Neural progenitor cell (in vitro differentiated cells): ENCODE results near the gene LUZP2. TPM values are rescaled to one million over a fixed set of nuclear protein-coding genes. Genes with fewer than 3 reads are reported as not detected.

Experiments
- DNase-seq: peaks from one replicate; pipeline ENCODE4 v3.0.0-alpha.2; 2016; ENCODE audit warnings: low spot score
- H2AFZ ChIP-seq: fragments of 200-600 bp; sonication (generic); replicated peaks from 2 replicates; pipeline ENCODE4 v1.6.1; 2016; ENCODE audit warnings: antibody characterized with exemption
- H3F3A ChIP-seq: fragments of 200-600 bp; sonication (generic); 2 replicates; pipeline ENCODE4 v1.6.1; 2016; ENCODE audit warnings: antibody characterized with exemption, low read depth
- H3K27ac ChIP-seq: fragments of 200-600 bp; sonication (generic); 2 replicates; pipeline ENCODE4 v1.5.1; 2016; ENCODE audit warnings: mild to moderate bottlenecking
- H3K27me3 ChIP-seq: fragments of 200-600 bp; sonication (generic); 2 replicates; pipeline ENCODE4 v1.6.1; 2016; ENCODE audit warnings: mild to moderate bottlenecking, moderate library complexity
- H3K36me3 ChIP-seq: fragments of 200-600 bp; sonication (generic); 2 replicates; pipeline ENCODE4 v1.5.1; 2016
- H3K4me1 ChIP-seq: fragments of 200-600 bp; sonication (generic); 2 replicates; pipeline ENCODE4 v1.6.1; 2016; ENCODE audit warnings: mixed run types
- H3K4me2 ChIP-seq: fragments of 200-600 bp; sonication (generic); 2 replicates; pipeline ENCODE4 v1.6.1; 2016
- H3K4me3 ChIP-seq: fragments of 200-600 bp; sonication (generic); 2 replicates; pipeline ENCODE4 v1.5.1; 2016
- H3K79me2 ChIP-seq: fragments of 200-600 bp; sonication (generic); 2 replicates; pipeline ENCODE4 v1.6.1; 2016; ENCODE audit warnings: low read depth
- H3K9ac ChIP-seq: fragments of 200-600 bp; sonication (generic); 2 replicates; pipeline ENCODE4 v1.6.1; 2016
- H3K9me3 ChIP-seq: fragments of 200-600 bp; sonication (generic); 2 replicates; pipeline ENCODE4 v1.5.1; 2016; ENCODE audit warnings: low read depth
- H4K20me1 ChIP-seq: fragments of 200-600 bp; sonication (generic); 2 replicates; pipeline ENCODE4 v1.6.1; 2016; ENCODE audit warnings: low read depth
- H3K27ac Mint-ChIP-seq: 3 replicates; pipeline ENCODE4 v1.8.0; 2021; ENCODE audit warnings: mixed read lengths
- H3K27me3 Mint-ChIP-seq: 2 replicates; pipeline ENCODE4 v1.8.0; 2022; ENCODE audit warnings: low read depth, mild to moderate bottlenecking, inconsistent platforms, moderate library complexity, mixed read lengths; ENCODE audit not compliant: insufficient read depth
- H3K36me3 Mint-ChIP-seq: 3 replicates; pipeline ENCODE4 v1.8.0; 2021; ENCODE audit warnings: mixed read lengths
- H3K4me1 Mint-ChIP-seq: 3 replicates; pipeline ENCODE4 v1.8.0; 2021; ENCODE audit warnings: mixed read lengths
- H3K4me3 Mint-ChIP-seq: 3 replicates; pipeline ENCODE4 v1.8.0; 2021; ENCODE audit warnings: mild to moderate bottlenecking, moderate library complexity, mixed read lengths
- H3K9me3 Mint-ChIP-seq: 3 replicates; pipeline ENCODE4 v1.8.0; 2020; ENCODE audit warnings: mixed read lengths
- CTCF ChIP-seq: fragments of 200-600 bp; sonication (generic); IDR thresholded peaks from 2 replicates; pipeline ENCODE4 v1.5.1; 2017; ENCODE audit warnings: antibody characterized with exemption, mild to moderate bottlenecking
- EZH2 ChIP-seq: fragments of 200-600 bp; sonication (generic); IDR thresholded peaks from 2 replicates; pipeline ENCODE4 v1.6.1; 2017; ENCODE audit warnings: antibody characterized with exemption, mild to moderate bottlenecking, moderate library complexity
- EZH2phosphoT487 ChIP-seq: fragments of 200-600 bp; sonication (generic); IDR thresholded peaks from 2 replicates; pipeline ENCODE4 v1.6.1; 2017; ENCODE audit warnings: antibody characterized with exemption
- total RNA-seq: library from RNA; depleted of rRNA; stranded (reverse); fragments of >200 nt; gene quantifications from 2 replicates; pipeline ENCODE4 v1.2.3, GENCODE V29; 2015; ENCODE audit warnings: low replicate concordance

LUZP2 gene
- total RNA-seq, 1 donor from 2014 or later: 2.5 TPM

- H3F3A ChIP-seq: no peaks in the 10 kb centered on the region
- H3K27ac Mint-ChIP-seq: no peak overlapping the region
- no peaks in the 10 kb centered on the region for H3K4me1 ChIP-seq
- H3K36me3 Mint-ChIP-seq: no peaks in the 10 kb centered on the region
- H3K4me3 Mint-ChIP-seq: no peak overlapping the region
- no peak overlapping the region for H3K9ac ChIP-seq
- TF ChIP-seq EZH2 (no peak), CTCF (no peak), EZH2phosphoT487 (no peak)
- H3K9me3 ChIP-seq: no peaks in the 10 kb centered on the region
- H3K27me3 ChIP-seq: no peaks in the 10 kb centered on the region
- no peak overlapping the region for H3K4me3 ChIP-seq
- DNase-seq: no peak
- H3K4me1 Mint-ChIP-seq: no peaks in the 10 kb centered on the region
- no peak overlapping the region for H3K4me2 ChIP-seq
- H3K9me3 Mint-ChIP-seq: no peaks in the 10 kb centered on the region
- H4K20me1 ChIP-seq: no peaks in the 10 kb centered on the region
- no peaks in the 10 kb centered on the region for H3K36me3 ChIP-seq
- no peak overlapping the region for H3K27ac ChIP-seq
- no peak overlapping the region for H2AFZ ChIP-seq
- H3K27me3 Mint-ChIP-seq: no peaks in the 10 kb centered on the region
- no peaks in the 10 kb centered on the region for H3K79me2 ChIP-seq
Measured at GRCh38 chr11:25037431-25037830, 540.6 kb downstream of the LUZP2 start.

- no peak for TF ChIP-seq CTCF
- no peak for TF ChIP-seq EZH2
- TF ChIP-seq EZH2phosphoT487: no peak
- H3K27ac Mint-ChIP-seq: no peak overlapping the region
- H3K27me3 Mint-ChIP-seq: no peaks in the 10 kb centered on the region
- H3K9ac ChIP-seq: no peak overlapping the region
- H3K4me3 ChIP-seq: no peak overlapping the region
- no peaks in the 10 kb centered on the region for H4K20me1 ChIP-seq
- H3F3A ChIP-seq: no peaks in the 10 kb centered on the region
- H3K79me2 ChIP-seq: no peaks in the 10 kb centered on the region
- H3K36me3 ChIP-seq: no peaks in the 10 kb centered on the region
- H3K36me3 Mint-ChIP-seq: no peaks in the 10 kb centered on the region
- H3K27me3 ChIP-seq: no peaks in the 10 kb centered on the region
- no peaks in the 10 kb centered on the region for H3K4me1 ChIP-seq
- H3K27ac ChIP-seq: no peak overlapping the region
- H3K4me3 Mint-ChIP-seq: no peak overlapping the region
- no peak for DNase-seq
- no peaks in the 10 kb centered on the region for H3K9me3 Mint-ChIP-seq
- H3K4me1 Mint-ChIP-seq: no peaks in the 10 kb centered on the region
- no peaks in the 10 kb centered on the region for H3K9me3 ChIP-seq
- peak overlapping the region; percentile 32 for H2AFZ ChIP-seq
- H3K4me2 ChIP-seq: no peak overlapping the region
Measured at GRCh38 chr11:25038131-25038530, 541.3 kb downstream of the LUZP2 start.

GRCh38 chr11:25039165-25039564, 542.3 kb downstream of the LUZP2 start:
- no peaks in the 10 kb centered on the region for H3K9me3 ChIP-seq
- H3K27ac ChIP-seq: no peak overlapping the region
- H2AFZ ChIP-seq: no peak overlapping the region
- no peaks in the 10 kb centered on the region for H3K27me3 Mint-ChIP-seq
- H3F3A ChIP-seq: no peaks in the 10 kb centered on the region
- DNase-seq: no peak
- no peaks in the 10 kb centered on the region for H3K79me2 ChIP-seq
- H3K4me1 ChIP-seq: no peaks in the 10 kb centered on the region
- no peak overlapping the region for H3K4me3 Mint-ChIP-seq
- H4K20me1 ChIP-seq: no peaks in the 10 kb centered on the region
- H3K4me1 Mint-ChIP-seq: no peaks in the 10 kb centered on the region
- no peak for TF ChIP-seq CTCF
- no peak overlapping the region for H3K4me3 ChIP-seq
- no peak overlapping the region for H3K9ac ChIP-seq
- no peaks in the 10 kb centered on the region for H3K9me3 Mint-ChIP-seq
- no peaks in the 10 kb centered on the region for H3K27me3 ChIP-seq
- H3K36me3 ChIP-seq: no peaks in the 10 kb centered on the region
- H3K4me2 ChIP-seq: no peak overlapping the region
- H3K27ac Mint-ChIP-seq: no peak overlapping the region
- no peaks in the 10 kb centered on the region for H3K36me3 Mint-ChIP-seq

- Histone ChIP-seq H4K20me1 (no peaks in the 10 kb centered on the region), H3K27ac (no peak overlapping the region), H3K36me3 (no peaks in the 10 kb centered on the region), H3K9ac (no peak overlapping the region), H3F3A (no peaks in the 10 kb centered on the region), H2AFZ (no peak overlapping the region), H3K4me2 (no peak overlapping the region), H3K79me2 (no peaks in the 10 kb centered on the region), H3K9me3 (no peaks in the 10 kb centered on the region), H3K4me1 (no peaks in the 10 kb centered on the region), H3K27me3 (no peaks in the 10 kb centered on the region), H3K4me3 (no peak overlapping the region)
- no peaks in the 10 kb centered on the region for H3K27me3 Mint-ChIP-seq
- no peaks in the 10 kb centered on the region for H3K36me3 Mint-ChIP-seq
- no peak overlapping the region for H3K27ac Mint-ChIP-seq
- no peak for DNase-seq
- no peak overlapping the region for H3K4me3 Mint-ChIP-seq
- no peaks in the 10 kb centered on the region for H3K9me3 Mint-ChIP-seq
- no peaks in the 10 kb centered on the region for H3K4me1 Mint-ChIP-seq
- TF ChIP-seq EZH2phosphoT487: no peak
- no peak for TF ChIP-seq CTCF
- no peak for TF ChIP-seq EZH2
Measured at GRCh38 chr11:25048632-25049031, 551.8 kb downstream of the LUZP2 start.
